HG03442 (cell line): ENCODE measurements around the gene PLEKHA1.

ENCODE experiments used
- ATAC-seq: cut with Tn5 transposase; IDR thresholded peaks from one replicate; pipeline ENCODE4 v1.9.1; 2021; ENCODE audit warnings: mild to moderate bottlenecking, moderate library complexity; ENCODE audit not compliant: unreplicated experiment

The PLEKHA1 gene

DNA sequence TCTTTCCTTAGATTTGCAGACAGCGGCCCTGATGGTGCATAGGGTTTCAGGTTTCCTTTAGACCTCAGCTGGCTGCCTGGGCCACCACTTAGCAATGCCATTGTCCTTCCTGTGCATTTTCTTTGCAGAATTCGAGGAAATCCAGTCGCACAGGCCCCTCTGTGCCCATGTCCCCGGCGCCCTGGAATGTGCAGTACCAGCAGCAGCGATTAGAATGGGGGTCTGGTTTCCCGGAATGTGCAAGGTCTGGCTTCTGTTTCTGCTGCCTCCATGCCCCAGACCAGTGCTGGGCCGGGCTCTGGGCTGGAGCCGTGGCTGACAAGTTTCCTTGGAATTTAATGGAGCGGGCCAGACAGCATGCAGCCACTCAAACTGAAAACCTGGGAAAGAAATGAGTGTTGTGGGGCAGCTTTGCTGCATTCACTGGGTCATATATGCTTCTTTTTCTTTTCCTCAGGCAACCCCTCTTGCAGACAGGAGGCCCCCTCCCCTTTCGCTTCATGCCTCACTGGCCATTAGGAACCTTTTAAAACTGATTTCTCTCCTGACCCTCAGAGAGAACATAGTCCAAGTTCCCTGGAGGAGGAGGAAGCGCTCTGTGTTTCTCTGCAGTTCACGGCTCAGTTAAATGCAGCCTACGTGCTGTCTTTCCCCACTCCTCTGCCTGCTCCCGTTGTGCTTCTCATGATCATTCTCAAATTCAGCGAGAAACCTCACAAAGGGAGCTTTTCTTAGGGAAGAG, 101.3 kb downstream of the PLEKHA1 start:
- no peak for ATAC-seq

DNA sequence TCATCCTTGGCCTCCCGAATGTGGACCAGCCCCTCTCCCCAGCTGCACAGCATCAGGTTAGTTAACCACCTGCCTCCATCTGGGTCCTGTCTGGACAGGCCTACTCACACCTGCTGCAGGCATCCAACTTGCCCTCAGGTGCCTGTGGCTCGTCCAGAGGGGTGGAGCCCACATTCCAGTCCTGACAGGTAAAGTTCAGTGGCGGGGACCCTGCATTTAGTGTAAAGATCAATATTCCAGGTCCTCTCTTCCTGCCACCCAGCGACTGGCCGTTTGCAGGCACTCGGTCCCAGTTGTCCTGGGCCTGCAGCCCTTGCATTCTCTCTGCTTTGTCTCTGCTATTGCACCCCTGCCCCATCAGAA, 101.8 kb downstream of the PLEKHA1 start:
- ATAC-seq: no peak

DNA sequence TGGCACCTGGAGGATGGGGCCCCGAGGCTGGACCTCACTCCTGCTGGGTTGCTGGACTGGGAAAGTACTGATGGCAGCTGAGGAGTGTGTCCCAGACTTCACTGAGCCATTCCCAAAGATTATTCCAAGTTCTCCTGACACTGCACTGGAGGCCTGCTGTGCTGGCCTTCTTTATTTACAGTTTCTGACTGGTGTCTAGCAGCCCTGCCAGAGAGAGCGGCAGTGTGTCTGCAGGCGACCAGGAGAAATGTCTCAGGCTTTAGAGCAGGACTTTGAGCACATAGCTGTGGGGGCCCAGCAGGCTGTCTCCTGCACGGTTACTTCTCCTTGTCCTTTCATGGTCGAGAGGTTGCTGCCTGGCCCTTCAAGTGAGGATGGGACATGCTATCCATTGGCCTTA, 102.9 kb downstream of the PLEKHA1 start:
- no peak for ATAC-seq

DNA sequence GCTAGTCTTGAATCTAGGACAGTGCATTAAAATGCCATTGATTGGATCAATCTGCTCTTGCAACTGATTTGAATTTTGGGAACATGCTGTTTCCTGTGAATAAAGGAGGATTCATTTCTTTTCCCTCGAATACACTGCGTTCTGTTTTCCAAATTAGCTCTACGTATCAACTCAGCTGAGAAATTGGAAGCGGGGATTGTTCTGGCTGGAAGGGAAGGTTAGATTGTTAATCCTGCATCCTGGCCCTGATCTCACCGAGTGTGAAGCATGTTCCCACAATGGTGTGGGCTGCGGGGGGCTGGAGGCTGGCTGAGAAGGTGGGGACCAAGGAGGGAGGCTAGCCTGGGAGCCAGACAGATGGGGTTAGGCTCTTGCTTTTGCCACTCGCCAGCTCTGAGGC, 104.5 kb downstream of the PLEKHA1 start:
- ATAC-seq: no peak

DNA sequence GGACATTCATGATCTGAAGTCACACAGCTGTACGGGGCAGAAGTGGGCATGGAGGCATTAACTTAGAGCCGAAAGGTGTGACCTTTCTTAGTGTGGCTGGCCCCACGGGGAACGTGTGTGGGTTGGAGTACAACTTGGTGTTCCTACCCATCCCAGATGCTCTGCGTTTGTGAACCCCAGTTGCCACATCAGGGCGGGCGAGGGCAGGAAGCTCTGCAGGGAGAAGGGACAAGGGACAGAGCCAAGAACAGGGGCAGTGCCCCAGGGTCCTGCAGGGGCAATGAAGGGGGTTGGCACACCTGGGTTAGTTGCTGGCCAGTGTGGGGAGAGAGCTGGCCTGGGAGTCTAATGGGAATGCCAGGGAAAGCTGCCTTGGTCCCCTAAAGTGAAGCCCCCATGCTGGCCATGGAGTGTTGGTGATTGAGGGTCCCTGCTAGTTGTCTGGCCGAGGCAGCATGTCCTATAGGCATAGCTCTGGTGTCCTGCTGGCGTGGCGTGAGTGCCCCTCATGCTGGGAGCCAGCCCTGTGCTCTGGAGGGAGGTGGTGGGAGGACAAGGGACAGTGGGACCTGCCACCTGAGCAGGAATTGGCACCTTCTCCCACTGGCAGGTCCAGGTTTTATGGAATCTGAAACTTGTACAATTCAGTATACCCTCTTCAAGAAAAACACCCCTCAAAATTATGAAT, 105.8 kb downstream of the PLEKHA1 start:
- ATAC-seq: no peak

DNA sequence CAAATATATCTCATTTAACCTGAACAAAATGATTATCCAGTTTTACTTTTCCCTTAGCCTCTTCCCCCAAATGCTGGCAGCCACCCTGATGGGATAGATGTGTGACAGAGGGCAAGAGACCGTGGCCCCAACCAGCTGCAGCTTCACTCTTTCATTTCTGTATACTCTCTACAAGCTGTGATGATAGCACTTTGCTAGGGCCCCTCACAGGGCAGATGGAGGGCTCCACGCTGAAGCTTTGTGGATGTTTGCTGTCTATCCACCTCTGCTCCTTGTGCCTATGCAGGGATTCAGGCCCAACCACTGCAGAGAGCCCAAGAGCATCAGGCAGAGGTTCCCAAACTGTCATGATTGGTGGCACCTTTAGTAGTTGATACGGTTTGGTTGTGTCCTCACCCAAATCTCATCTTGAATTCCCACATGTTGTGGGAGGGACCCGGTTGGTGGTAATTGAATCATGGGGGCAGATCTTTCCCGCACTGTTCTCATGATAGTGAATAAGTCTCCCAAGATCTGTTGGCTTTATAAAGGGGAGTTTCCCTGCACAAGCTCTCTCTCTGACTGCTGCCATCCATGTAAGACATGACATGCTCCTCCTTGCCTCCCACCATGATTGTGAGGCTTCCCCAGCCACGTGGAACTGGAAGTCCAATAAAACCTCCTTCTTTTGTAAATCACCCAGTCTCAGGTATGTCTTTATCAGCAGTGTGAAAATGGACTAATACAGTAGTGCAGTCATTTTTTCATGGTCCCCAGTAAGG, 107.0 kb downstream of the PLEKHA1 start:
- ATAC-seq: no peak
